Mucosa of descending colon (tissue), 3 donors: ENCODE results near the gene ACTR8. TPM values are rescaled to one million over a fixed set of nuclear protein-coding genes. Genes with fewer than 3 reads are reported as not detected.

Source experiments
- ATAC-seq: fragments of 200-7000 bp; cut with Tn5 transposase; one replicate; pipeline ENCODE4 v1.9.1; 2020; ENCODE audit warnings: mild to moderate bottlenecking, moderate library complexity
- DNase-seq, 3 donors: peaks; one replicate each; pipeline ENCODE4 v3.0.0-alpha.2; 2020
- H3K36me3 ChIP-seq: fragments of 200-600 bp; one replicate; pipeline ENCODE4 v1.8.0; 2021; ENCODE audit warnings: low read depth, mild to moderate bottlenecking
- H3K4me1 ChIP-seq: fragments of 200-600 bp; one replicate; pipeline ENCODE4 v1.8.0; 2021; ENCODE audit warnings: low read depth, mild to moderate bottlenecking
- H3K4me3 ChIP-seq: fragments of 200-600 bp; one replicate; pipeline ENCODE4 v1.8.0; 2021; ENCODE audit warnings: mild to moderate bottlenecking
- H3K9me3 ChIP-seq: fragments of 200-600 bp; one replicate; pipeline ENCODE4 v1.8.0; 2021; ENCODE audit warnings: mild to moderate bottlenecking
- intact Hi-C, 2 donors: fragments of 100-400 bp; cut with DNase I in 1 of 2; cut with micrococcal nuclease in 1 of 2; formaldehyde crosslinking; loops; one replicate each; pipeline versions ENCODE4 v1.11.0 to v1.11.1; 2022; cut with DNase I, micrococcal nuclease
- total RNA-seq, 3 donors: library from RNA; stranded (reverse); fragmentation: NEBNext Ultra II Directional in 2 of 3; extraction: Animal tissue kit (Norgen Biotek cat#: 25700) in 2 of 3; gene quantifications; one replicate each; pipeline versions ENCODE4 v1.2.1 to v1.2.4, GENCODE V29; 2021 to 2023
- TF ChIP-seq, protein P1 (sequence below): fragments of 200-600 bp; IDR thresholded peaks from one replicate; pipeline ENCODE4 v1.8.0; 2022; ENCODE audit warnings: antibody characterized with exemption, mild to moderate bottlenecking
- donor health status: DM: no; HTN: no; CAD: no; lungs with moderate emphysema.
- donor health status: DM: no; HTN: no; CAD: no.
- donor health status: DM: no; HTN: yes; CAD: no.

ACTR8 gene
- total RNA-seq, 3 donors from 2014 or later = 29.1 to 36.0 (median 34.1) TPM

DNA sequence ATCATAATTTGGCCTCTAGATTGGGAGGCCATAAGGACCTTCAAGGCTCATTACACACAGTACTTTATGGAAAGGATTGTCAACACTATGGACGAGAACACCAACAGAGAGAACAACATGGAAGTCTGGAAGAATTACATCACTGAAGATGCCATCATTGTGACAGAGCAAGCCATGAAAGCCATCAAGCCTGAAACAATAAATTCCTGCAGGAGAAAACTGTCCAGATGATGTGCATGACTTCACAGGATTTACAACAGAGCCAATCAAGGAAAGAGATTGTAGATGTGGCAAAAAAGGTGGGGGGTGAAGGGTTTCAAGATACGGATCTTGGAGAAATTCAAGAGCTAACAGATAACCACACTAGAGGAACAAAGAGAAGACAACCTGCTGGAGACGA is 19.7 kb downstream of the ACTR8 start:
- Histone ChIP-seq H3K36me3 (peaks cover 10% of the 10 kb centered on the region), H3K9me3 (no peaks in the 10 kb centered on the region), H3K4me1 (no peaks in the 10 kb centered on the region), H3K4me3 (no peak overlapping the region)
- DNase-seq = no peak
- intact Hi-C loops = no loop called here
- TF ChIP-seq, protein P1, sequence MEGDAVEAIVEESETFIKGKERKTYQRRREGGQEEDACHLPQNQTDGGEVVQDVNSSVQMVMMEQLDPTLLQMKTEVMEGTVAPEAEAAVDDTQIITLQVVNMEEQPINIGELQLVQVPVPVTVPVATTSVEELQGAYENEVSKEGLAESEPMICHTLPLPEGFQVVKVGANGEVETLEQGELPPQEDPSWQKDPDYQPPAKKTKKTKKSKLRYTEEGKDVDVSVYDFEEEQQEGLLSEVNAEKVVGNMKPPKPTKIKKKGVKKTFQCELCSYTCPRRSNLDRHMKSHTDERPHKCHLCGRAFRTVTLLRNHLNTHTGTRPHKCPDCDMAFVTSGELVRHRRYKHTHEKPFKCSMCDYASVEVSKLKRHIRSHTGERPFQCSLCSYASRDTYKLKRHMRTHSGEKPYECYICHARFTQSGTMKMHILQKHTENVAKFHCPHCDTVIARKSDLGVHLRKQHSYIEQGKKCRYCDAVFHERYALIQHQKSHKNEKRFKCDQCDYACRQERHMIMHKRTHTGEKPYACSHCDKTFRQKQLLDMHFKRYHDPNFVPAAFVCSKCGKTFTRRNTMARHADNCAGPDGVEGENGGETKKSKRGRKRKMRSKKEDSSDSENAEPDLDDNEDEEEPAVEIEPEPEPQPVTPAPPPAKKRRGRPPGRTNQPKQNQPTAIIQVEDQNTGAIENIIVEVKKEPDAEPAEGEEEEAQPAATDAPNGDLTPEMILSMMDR = no peak
- ATAC-seq = no peak

DNA sequence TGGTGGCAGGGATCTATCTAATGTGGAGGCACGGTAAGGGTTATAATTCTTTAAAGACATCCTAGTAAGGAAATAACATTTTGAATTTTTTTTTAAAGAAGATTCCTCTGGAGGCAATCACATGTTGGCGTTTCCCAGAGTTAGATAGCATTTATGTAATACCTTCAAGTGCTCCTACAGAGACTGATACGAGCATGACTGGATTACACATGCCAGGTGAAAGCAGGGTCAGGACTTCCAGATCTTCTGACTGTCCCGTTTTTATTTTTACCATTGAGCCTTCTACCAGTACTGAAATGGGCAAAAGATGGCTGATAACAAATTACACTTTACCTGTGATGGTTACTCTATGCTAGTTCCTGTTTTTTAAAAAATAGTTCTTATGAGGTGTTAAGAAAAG is 21.8 kb downstream of the ACTR8 start:
- no peaks in the 10 kb centered on the region for H3K4me1 ChIP-seq
- intact Hi-C loops = no loop called here
- DNase-seq (no peak), ATAC-seq (no peak)
- TF ChIP-seq, protein P1 = no peak
- no peak overlapping the region for H3K4me3 ChIP-seq
- peaks cover 9% of the 10 kb centered on the region for H3K36me3 ChIP-seq
- no peaks in the 10 kb centered on the region for H3K9me3 ChIP-seq

DNA sequence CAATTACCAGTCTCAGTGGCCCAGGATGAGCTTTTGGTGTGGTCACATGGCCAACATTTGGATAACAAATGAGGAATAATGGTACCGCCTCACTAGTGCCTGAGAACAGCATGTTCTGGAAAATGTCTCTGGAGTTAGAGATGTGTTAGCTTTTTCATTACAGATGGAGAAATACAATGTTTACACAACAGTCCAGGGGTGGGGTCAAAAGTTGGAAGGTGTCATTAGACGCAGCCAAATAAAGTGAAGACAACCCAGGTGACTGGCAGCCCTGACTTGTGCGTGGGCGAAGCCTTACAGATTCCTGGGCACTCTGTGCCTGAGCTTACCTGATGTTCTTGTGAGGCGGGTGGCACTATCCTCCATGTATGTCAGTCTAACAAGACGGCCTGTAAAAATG is 22.8 kb downstream of the ACTR8 start:
- intact Hi-C loops = no loop called here
- TF ChIP-seq, protein P1 = no peak
- H3K4me3 ChIP-seq = no peak overlapping the region
- DNase-seq = no peak
- H3K36me3 ChIP-seq = no peaks in the 10 kb centered on the region
- ATAC-seq = no peak
- H3K9me3 ChIP-seq = no peaks in the 10 kb centered on the region
- no peaks in the 10 kb centered on the region for H3K4me1 ChIP-seq

DNA sequence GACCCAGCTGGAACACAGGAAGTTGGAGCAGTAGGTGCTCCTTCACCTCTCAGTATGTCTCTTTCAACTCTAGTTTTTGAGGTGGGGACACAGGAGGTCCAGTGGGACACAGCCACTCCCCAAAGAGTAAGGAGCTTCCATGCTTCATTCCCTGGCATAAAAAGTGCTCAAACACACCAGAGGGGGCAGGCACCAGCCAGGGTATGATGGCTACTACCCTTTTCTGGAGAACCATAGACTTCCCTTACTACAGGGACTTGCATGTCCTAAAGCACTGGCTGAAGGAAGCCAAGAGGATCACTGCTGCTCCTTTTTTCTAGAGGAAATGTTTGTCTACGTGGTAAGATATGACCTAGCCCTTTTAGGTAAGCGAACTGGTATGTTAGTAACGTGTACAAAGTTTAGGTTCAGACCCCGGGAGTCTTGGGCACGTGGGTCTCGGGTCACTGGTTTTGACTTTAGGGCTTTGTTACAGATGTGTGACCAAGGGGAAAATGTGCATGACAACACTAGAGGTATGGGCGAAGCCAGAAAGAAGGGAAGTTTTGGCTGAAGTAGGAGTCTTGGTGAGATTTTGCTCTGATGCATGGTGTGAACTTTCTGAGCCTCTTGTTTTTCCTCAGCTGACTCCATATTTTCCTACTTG is 23.7 kb downstream of the ACTR8 start:
- TF ChIP-seq, protein P1 = no peak
- no peak overlapping the region for H3K4me3 ChIP-seq
- intact Hi-C loops = no loop called here
- DNase-seq = no peak
- no peaks in the 10 kb centered on the region for H3K9me3 ChIP-seq
- no peaks in the 10 kb centered on the region for H3K4me1 ChIP-seq
- no peaks in the 10 kb centered on the region for H3K36me3 ChIP-seq
- no peak for ATAC-seq

DNA sequence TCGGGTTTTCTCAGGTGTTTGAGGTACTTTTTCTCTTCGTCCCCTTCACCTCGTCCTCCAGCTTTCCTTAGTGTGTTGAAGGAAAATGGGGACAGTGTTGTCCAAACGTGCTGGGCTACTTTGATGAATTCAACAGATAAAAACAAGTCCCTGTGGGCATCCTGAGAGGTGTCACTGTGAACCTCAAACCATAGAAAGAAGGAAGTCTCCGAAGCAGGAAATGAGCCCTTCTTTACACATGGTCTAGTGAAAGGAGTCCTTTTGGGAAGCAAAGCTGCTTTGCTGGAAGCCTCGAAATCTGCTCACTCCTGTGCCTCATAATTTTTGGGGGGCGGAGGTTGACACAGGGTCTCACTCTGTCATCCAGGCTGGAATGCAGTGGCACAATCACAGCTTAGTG is 25.0 kb downstream of the ACTR8 start:
- no peak for ATAC-seq
- intact Hi-C loops = no loop called here

More for the DNA sequence above, 25.0 kb downstream of the ACTR8 start:
- Histone ChIP-seq H3K4me3 (no peak overlapping the region), H3K9me3 (no peaks in the 10 kb centered on the region), H3K36me3 (no peaks in the 10 kb centered on the region), H3K4me1 (no peaks in the 10 kb centered on the region)
- TF ChIP-seq, protein P1 = no peak
- no peak for DNase-seq
